Loucy (cell line): ENCODE measurements around the gene E2F7.

Experiments
- EZH2phosphoT487 ChIP-seq: fragments of 200-600 bp; IDR thresholded peaks from 2 replicates; pipeline ENCODE4 v1.6.1; 2018; ENCODE audit warnings: antibody characterized with exemption, mild to moderate bottlenecking, moderate library complexity, borderline replicate concordance
- TF ChIP-seq, protein P1 (sequence below): fragments of 200-600 bp; sonication (generic); conservative IDR thresholded peaks from 2 replicates; pipeline ENCODE4 v1.5.1; 2014; ENCODE audit warnings: mild to moderate bottlenecking, antibody characterized with exemption, low read length

DNA sequence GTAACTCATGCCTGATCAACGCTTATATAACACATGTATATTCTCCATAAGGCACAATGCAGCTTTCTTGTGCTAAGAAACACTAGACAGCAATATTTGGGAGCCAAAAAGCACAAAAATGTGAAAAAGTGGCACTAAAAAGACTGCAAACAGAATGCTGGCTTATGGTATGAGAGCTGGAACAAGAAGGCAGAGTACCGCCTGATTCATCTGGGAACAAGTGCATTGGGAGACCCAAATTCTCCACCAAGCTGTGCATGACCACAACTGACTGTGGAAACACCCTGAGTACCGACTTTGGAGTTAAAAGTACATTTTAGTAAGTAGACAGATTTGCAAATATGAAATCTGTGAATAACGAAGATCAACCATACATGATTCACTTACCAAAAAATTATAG, 25.1 kb downstream of the E2F7 start:
- TF ChIP-seq, protein P1, sequence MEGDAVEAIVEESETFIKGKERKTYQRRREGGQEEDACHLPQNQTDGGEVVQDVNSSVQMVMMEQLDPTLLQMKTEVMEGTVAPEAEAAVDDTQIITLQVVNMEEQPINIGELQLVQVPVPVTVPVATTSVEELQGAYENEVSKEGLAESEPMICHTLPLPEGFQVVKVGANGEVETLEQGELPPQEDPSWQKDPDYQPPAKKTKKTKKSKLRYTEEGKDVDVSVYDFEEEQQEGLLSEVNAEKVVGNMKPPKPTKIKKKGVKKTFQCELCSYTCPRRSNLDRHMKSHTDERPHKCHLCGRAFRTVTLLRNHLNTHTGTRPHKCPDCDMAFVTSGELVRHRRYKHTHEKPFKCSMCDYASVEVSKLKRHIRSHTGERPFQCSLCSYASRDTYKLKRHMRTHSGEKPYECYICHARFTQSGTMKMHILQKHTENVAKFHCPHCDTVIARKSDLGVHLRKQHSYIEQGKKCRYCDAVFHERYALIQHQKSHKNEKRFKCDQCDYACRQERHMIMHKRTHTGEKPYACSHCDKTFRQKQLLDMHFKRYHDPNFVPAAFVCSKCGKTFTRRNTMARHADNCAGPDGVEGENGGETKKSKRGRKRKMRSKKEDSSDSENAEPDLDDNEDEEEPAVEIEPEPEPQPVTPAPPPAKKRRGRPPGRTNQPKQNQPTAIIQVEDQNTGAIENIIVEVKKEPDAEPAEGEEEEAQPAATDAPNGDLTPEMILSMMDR = no peak
- TF ChIP-seq EZH2phosphoT487 = no peak
